SK-N-SH (cell line): ENCODE measurements around the gene ERGIC1. TPM values are rescaled to one million over a fixed set of nuclear protein-coding genes. Genes with fewer than 3 reads are reported as not detected.

Experiments
- CTCF ChIA-PET: fragments of 300-600, 350-600 bp; formaldehyde crosslinking; extraction: SDS; loops from one replicate; lab custom pipeline; 2021; lab: Yijun Ruan, JAX
- POLR2A ChIA-PET: fragments of 350-600 bp; sonication (Branson Sonifier 250); formaldehyde crosslinking; extraction: SDS; loops from one replicate; lab custom pipeline; 2020; ENCODE audit warnings: antibody characterized with exemption, inconsistent platforms; lab: Yijun Ruan, JAX
- DNase-seq: peaks from one replicate; pipeline ENCODE4 v3.0.0; 2012
- H2AFZ ChIP-seq: fragments of 200-600 bp; sonication (generic); 2 replicates; pipeline ENCODE4 v1.8.1; 2016; ENCODE audit warnings: antibody characterized with exemption, mild to moderate bottlenecking, low read depth
- H3F3A ChIP-seq: fragments of 200-600 bp; sonication (generic); replicated peaks from 2 replicates; pipeline ENCODE3; 2016; ENCODE audit warnings: antibody characterized with exemption, mild to moderate bottlenecking; ENCODE audit not compliant: insufficient read depth
- H3K27ac ChIP-seq, 2 experiments: fragments of 200-500 bp in 1 of 2; fragments of 200-600 bp in 1 of 2; sonication (Bioruptor generic) in 1 of 2; sonication (generic), shearing (Covaris generic) in 1 of 2; 2 replicates each; pipeline versions ENCODE4 v1.5.1 to v1.6.1; 2014 to 2016; ENCODE audit warnings: low read depth in 2 of 2, inconsistent platforms in 1 of 2, low read length in 1 of 2, mild to moderate bottlenecking in 1 of 2, mixed read lengths in 1 of 2
- H3K27me3 ChIP-seq: fragments of 200-600 bp; sonication (generic), shearing (Covaris generic); 2 replicates; pipeline ENCODE4 v1.6.1; 2016; ENCODE audit warnings: mixed run types; ENCODE audit not compliant: insufficient read depth
- H3K36me3 ChIP-seq, 2 experiments: fragments of 200-500 bp in 1 of 2; fragments of 200-600 bp in 1 of 2; sonication (Bioruptor generic) in 1 of 2; sonication (generic) in 1 of 2; replicated peaks in 1 of 2; 2 replicates each; pipeline versions ENCODE3 to v1.5.1; 2014 to 2016; ENCODE audit warnings: low read length in 1 of 2, mild to moderate bottlenecking in 1 of 2; ENCODE audit not compliant: insufficient read depth in 2 of 2, control insufficient read depth in 1 of 2
- H3K4me1 ChIP-seq, 2 experiments: fragments of 200-500 bp in 1 of 2; fragments of 200-600 bp in 1 of 2; sonication (Bioruptor generic) in 1 of 2; sonication (generic), shearing (Covaris generic) in 1 of 2; 2 replicates each; pipeline versions ENCODE4 v1.5.1 to v1.6.1; 2014 to 2016; ENCODE audit warnings: low read depth in 1 of 2, low read length in 1 of 2, mixed run types in 1 of 2; ENCODE audit not compliant: insufficient read depth in 2 of 2, control insufficient read depth in 1 of 2
- H3K4me2 ChIP-seq: fragments of 200-600 bp; sonication (generic), shearing (Covaris generic); 2 replicates; pipeline ENCODE4 v1.6.1; 2017; ENCODE audit warnings: mixed run types
- H3K4me3 ChIP-seq, 2 experiments: fragments of 200-500 bp in 1 of 2; fragments of 200-600 bp in 1 of 2; sonication (Bioruptor generic) in 1 of 2; sonication (generic), shearing (Covaris generic) in 1 of 2; 2 replicates each; pipeline versions ENCODE4 v1.5.1 to v1.8.1; 2014 to 2016; ENCODE audit warnings: low read depth in 2 of 2, inconsistent platforms in 1 of 2, low read length in 1 of 2, mild to moderate bottlenecking in 1 of 2, mixed read lengths in 1 of 2, moderate library complexity in 1 of 2
- H3K79me2 ChIP-seq: fragments of 200-600 bp; sonication (generic); 2 replicates; pipeline ENCODE4 v1.8.1; 2017; ENCODE audit warnings: mild to moderate bottlenecking; ENCODE audit not compliant: insufficient read depth
- H3K9ac ChIP-seq: fragments of 200-600 bp; sonication (generic); 2 replicates; pipeline ENCODE4 v1.6.1; 2017; ENCODE audit warnings: mixed run types
- H3K9me2 ChIP-seq: fragments of 200-600 bp; sonication (generic); 2 replicates; pipeline ENCODE4 v1.6.1; 2017; ENCODE audit warnings: mixed run types
- H3K9me3 ChIP-seq: fragments of 200-600 bp; sonication (generic); 2 replicates; pipeline ENCODE4 v1.6.1; 2017; ENCODE audit warnings: mixed run types, mild to moderate bottlenecking, moderate library complexity
- H4K20me1 ChIP-seq: fragments of 200-600 bp; sonication (generic); 2 replicates; pipeline ENCODE4 v1.6.1; 2017; ENCODE audit warnings: mild to moderate bottlenecking, mixed run types; ENCODE audit not compliant: insufficient read depth
- CTCF ChIP-seq: fragments of 200-600 bp; sonication (generic); IDR thresholded peaks from 2 replicates; pipeline ENCODE4 v1.6.1; 2017; ENCODE audit warnings: antibody characterized with exemption, mild to moderate bottlenecking, moderate library complexity
- IRF3 ChIP-seq: fragments of 150-350 bp; IDR thresholded peaks from 2 replicates; pipeline ENCODE4 v1.6.1; 2016; ENCODE audit warnings: mild to moderate bottlenecking, low read depth, low read length
- MEF2A ChIP-seq: IDR thresholded peaks from 2 replicates; pipeline ENCODE4 v1.4.0; 2012; ENCODE audit warnings: low read depth, borderline replicate concordance
- MXI1 ChIP-seq: IDR thresholded peaks from 2 replicates; pipeline ENCODE4 v1.6.1; 2012; ENCODE audit warnings: mild to moderate bottlenecking, low read depth, low read length, improper control_type of control experiment
- NFIC ChIP-seq: IDR thresholded peaks from 2 replicates; pipeline ENCODE4 v1.4.0; 2012; ENCODE audit warnings: borderline replicate concordance
- NRF1 ChIP-seq: IDR thresholded peaks from 2 replicates; pipeline ENCODE4 v1.6.1; 2012; ENCODE audit warnings: low read depth, mild to moderate bottlenecking, low read length
- RCOR1 ChIP-seq: fragments of 150-350 bp; IDR thresholded peaks from 2 replicates; pipeline ENCODE4 v1.6.1; 2017; ENCODE audit warnings: antibody characterized with exemption, low read length
- REST ChIP-seq: IDR thresholded peaks from 2 replicates; pipeline ENCODE4 v1.6.1; 2012; ENCODE audit warnings: mild to moderate bottlenecking, low read depth, low read length, moderate library complexity
- RXRA ChIP-seq: IDR thresholded peaks from 2 replicates; pipeline ENCODE4 v1.4.0; 2012; ENCODE audit warnings: low read depth, mild to moderate bottlenecking, borderline replicate concordance
- SIN3A ChIP-seq: IDR thresholded peaks from 2 replicates; pipeline ENCODE4 v1.6.1; 2012; ENCODE audit warnings: low read depth, mild to moderate bottlenecking, low read length, moderate library complexity, borderline replicate concordance
- SMC3 ChIP-seq: IDR thresholded peaks from 2 replicates; pipeline ENCODE4 v1.6.1; 2012; ENCODE audit warnings: low read depth, low read length, improper control_type of control experiment
- TAF1 ChIP-seq: IDR thresholded peaks from 2 replicates; pipeline ENCODE4 v1.6.1; 2012; ENCODE audit warnings: low read depth, mild to moderate bottlenecking, low read length, moderate library complexity, borderline replicate concordance
- TEAD4 ChIP-seq: IDR thresholded peaks from 2 replicates; pipeline ENCODE4 v1.4.0; 2012; ENCODE audit warnings: mild to moderate bottlenecking, borderline replicate concordance; ENCODE audit not compliant: insufficient read depth
- USF1 ChIP-seq: IDR thresholded peaks from 2 replicates; pipeline ENCODE4 v1.4.0; 2012; ENCODE audit warnings: low read depth, borderline replicate concordance
- WGBS: methylation state at CpG from one replicate; pipeline ENCODE4 v1.1.6; 2017; ENCODE audit warnings: low lambda C conversion rate; 5-methylcytosine and 5-hydroxymethylcytosine counted together
- polyA plus RNA-seq, 3 experiments: library from polyadenylated mRNA; depleted of rRNA; stranded (reverse); fragments of >200 nt; gene quantifications; 2 replicates each; pipeline ENCODE4 v1.2.3, GENCODE V29; 2012

The ERGIC1 gene
- polyA plus RNA-seq, 1 of the 3 experiments (the other 2 are of a cell fraction) = 101 TPM

- peaks cover 0 to 13% of the 10 kb centered on the region in 2 experiments for H3K36me3 ChIP-seq
- H3K27me3 ChIP-seq = no peaks in the 10 kb centered on the region
- CTCF ChIA-PET = interaction anchor here (2.0 kb wide), 1 partner anchor 238 kb away, joined by 6 read pairs; no protein-coding TSS in a partner anchor
- H3K9me3 ChIP-seq = no peaks in the 10 kb centered on the region
- peak overlapping the region; percentile 31; the same call in 1 of the 2 replicates for H3K4me2 ChIP-seq
- no peak overlapping the region for H2AFZ ChIP-seq
- H3K27ac ChIP-seq = peak overlapping the region in 1 of 2 experiments; percentile 97; a peak in 2 of 4 replicates
- no peaks in the 10 kb centered on the region for H4K20me1 ChIP-seq
- H3F3A ChIP-seq = peaks cover 49% of the 10 kb centered on the region
- TF ChIP-seq RCOR1 (no peak), TEAD4 (no peak), SMC3 (no peak), RXRA (no peak), SIN3A (no peak), MEF2A (no peak), NRF1 (no peak), USF1 (no peak), MXI1 (no peak), CTCF (no peak), TAF1 (no peak), IRF3 (no peak), NFIC (no peak), REST (no peak)
- H3K9me2 ChIP-seq = no peaks in the 10 kb centered on the region
- POLR2A ChIA-PET = no interaction called here
- H3K79me2 ChIP-seq = peaks cover 23% of the 10 kb centered on the region; the same call in 1 of the 2 replicates
- no peak overlapping the region for H3K4me3 ChIP-seq
- H3K4me1 ChIP-seq = peaks cover under 1 to 29% of the 10 kb centered on the region in 2 experiments; a peak in 3 of 4 replicates
- H3K9ac ChIP-seq = peak overlapping the region; percentile 75
- WGBS = 93% methylated on average over 8 of the region's 8 CpGs
- DNase-seq = no peak
Observed at GRCh38 chr5:172954751-172955159, 120.7 kb downstream of the ERGIC1 start.
